ENCODE results near the gene AHCYL1.

The AHCYL1 gene

GRCh38 chr1:110035236-110035752 lies 50.7 kb downstream of the AHCYL1 start:
- DNase-seq (ENCODE audit: low spot score): no peak

- no peak for DNase-seq (ENCODE audit: low spot score)
Observed at GRCh38 chr1:110038271-110038670, 53.7 kb downstream of the AHCYL1 start.

GRCh38 chr1:110039641-110040040 lies 55.1 kb downstream of the AHCYL1 start:
- no peak for DNase-seq (ENCODE audit: low spot score)

GRCh38 chr1:110040548-110040947 lies 56.0 kb downstream of the AHCYL1 start:
- peak; percentile 64 for DNase-seq (ENCODE audit: low spot score)

- no peak for DNase-seq (ENCODE audit: low spot score)
Observed at GRCh38 chr1:110043016-110043415, 58.5 kb downstream of the AHCYL1 start.

- DNase-seq (ENCODE audit: low spot score): no peak
Observed at GRCh38 chr1:110047463-110047862, 62.9 kb downstream of the AHCYL1 start.

- no peak for DNase-seq (ENCODE audit: low spot score)
Observed at GRCh38 chr1:110048240-110048639, 63.7 kb downstream of the AHCYL1 start.

- peak; percentile 71 for DNase-seq (ENCODE audit: low spot score)
Observed at GRCh38 chr1:110048923-110049601, 64.5 kb downstream of the AHCYL1 start.

- no peak for DNase-seq (ENCODE audit: low spot score)
Observed at GRCh38 chr1:110049801-110050601, 65.4 kb downstream of the AHCYL1 start.

GRCh38 chr1:110050602-110051261 lies 66.2 kb downstream of the AHCYL1 start:
- DNase-seq (ENCODE audit: low spot score): no peak

- no peak for DNase-seq (ENCODE audit: low spot score)
Observed at GRCh38 chr1:110051262-110051648, 66.7 kb downstream of the AHCYL1 start.

GRCh38 chr1:110053552-110054428 lies 69.2 kb downstream of the AHCYL1 start:
- peak; percentile 74 for DNase-seq (ENCODE audit: low spot score)

- no peak for DNase-seq (ENCODE audit: low spot score)
Observed at GRCh38 chr1:110055493-110056284, 71.1 kb downstream of the AHCYL1 start.

- DNase-seq (ENCODE audit: low spot score): no peak
Observed at GRCh38 chr1:110056285-110056683, 71.7 kb downstream of the AHCYL1 start.

- DNase-seq (ENCODE audit: low spot score): no peak
Observed at GRCh38 chr1:110056776-110057175, 72.2 kb downstream of the AHCYL1 start.

GRCh38 chr1:110057963-110058518 lies 73.5 kb downstream of the AHCYL1 start:
- no peak for DNase-seq (ENCODE audit: low spot score)

- no peak for DNase-seq (ENCODE audit: low spot score)
Observed at GRCh38 chr1:110058591-110058990, 74.0 kb downstream of the AHCYL1 start.

GRCh38 chr1:110059133-110059863 lies 74.7 kb downstream of the AHCYL1 start:
- no peak for DNase-seq (ENCODE audit: low spot score)

- DNase-seq (ENCODE audit: low spot score): peak; percentile 23
Observed at GRCh38 chr1:110060034-110060661, 75.6 kb downstream of the AHCYL1 start.

All from Ammon's horn (tissue), 1 donor.